Measurements from ENCODE around the gene TRAK1.

TRAK1 gene

DNA sequence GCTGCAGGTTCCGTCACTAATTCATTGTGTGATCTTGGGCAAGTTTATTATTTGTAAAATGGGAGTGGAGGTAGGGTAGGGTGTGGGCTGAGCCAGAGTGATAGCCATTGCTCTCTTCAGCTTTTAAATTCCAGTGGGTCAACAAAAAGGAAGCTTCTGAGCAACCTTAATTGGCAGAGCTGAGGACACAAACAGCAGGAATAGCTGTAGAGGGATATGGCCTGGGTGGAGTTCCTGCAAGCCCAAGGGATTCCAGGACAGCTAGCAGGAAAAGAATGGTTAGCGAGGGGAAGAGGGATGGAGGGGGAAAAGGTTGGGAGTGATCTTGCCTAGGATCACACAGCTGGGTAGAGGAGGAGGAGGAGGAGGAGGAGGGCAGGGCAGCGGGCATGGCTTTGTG lies 163.4 kb downstream of the TRAK1 start:
- no peaks in the 10 kb centered on the region for H3K36me3 ChIP-seq (ENCODE audit: control insufficient read depth in 1 of 2, insufficient read depth in 2 of 2, low read depth in 1 of 2, low read length in 2 of 2)
- H2BK12ac ChIP-seq (ENCODE audit: low read length in 2 of 2) = no peak overlapping the region
- H3K4me2 ChIP-seq (ENCODE audit: low read length, poor library complexity, severe bottlenecking) = no peak overlapping the region
- no peak overlapping the region for H4K91ac ChIP-seq (ENCODE audit: low read length)
- no peak overlapping the region for H3K9ac ChIP-seq (ENCODE audit: low read length)
- no peak overlapping the region for H2AFZ ChIP-seq (ENCODE audit: low read depth, low read length)
- H3K18ac ChIP-seq (ENCODE audit: low read depth in 1 of 2, low read length in 2 of 2) = no peak overlapping the region
- no peak for DNase-seq
- no peaks in the 10 kb centered on the region for H3K79me1 ChIP-seq (replicated peaks; ENCODE audit: low read length, poor library complexity, severe bottlenecking)
- H4K8ac ChIP-seq (ENCODE audit: low read length) = no peak overlapping the region
- peak overlapping the region; percentile 44 for H2AK5ac ChIP-seq (ENCODE audit: low read length, severe bottlenecking)
- H2BK15ac ChIP-seq (ENCODE audit: low read depth, poor library complexity, severe bottlenecking) = no peak overlapping the region
- peaks cover 5% of the 10 kb centered on the region for H3K4me1 ChIP-seq (ENCODE audit: control insufficient read depth, insufficient read depth, low read depth, low read length)
- no peak overlapping the region for H2BK120ac ChIP-seq (ENCODE audit: low read depth, low read length)
- H3K27ac ChIP-seq (ENCODE audit: low read length, poor library complexity, severe bottlenecking) = no peak overlapping the region
- no peak overlapping the region for H3K14ac ChIP-seq (ENCODE audit: low read length in 2 of 2)
- H3K9me3 ChIP-seq (ENCODE audit: control insufficient read depth, low read length) = no peaks in the 10 kb centered on the region
- no peak overlapping the region for H2BK5ac ChIP-seq (ENCODE audit: low read depth, low read length, poor library complexity, severe bottlenecking)
- no peak overlapping the region for H3K4ac ChIP-seq (ENCODE audit: low read depth in 1 of 2, low read length in 2 of 2)
- peaks cover 2% of the 10 kb centered on the region in 2 experiments for H3K27me3 ChIP-seq (ENCODE audit: control insufficient read depth in 1 of 2, insufficient read depth in 1 of 2, low read length in 2 of 2)
- 56% methylated on average over 3 of the region's 3 CpGs for WGBS
- no peak overlapping the region for H3K23ac ChIP-seq (ENCODE audit: low read length in 2 of 2)
- no peak overlapping the region for H3K4me3 ChIP-seq (ENCODE audit: insufficient read depth in 1 of 2, low read depth in 1 of 2, low read length in 2 of 2)

DNA sequence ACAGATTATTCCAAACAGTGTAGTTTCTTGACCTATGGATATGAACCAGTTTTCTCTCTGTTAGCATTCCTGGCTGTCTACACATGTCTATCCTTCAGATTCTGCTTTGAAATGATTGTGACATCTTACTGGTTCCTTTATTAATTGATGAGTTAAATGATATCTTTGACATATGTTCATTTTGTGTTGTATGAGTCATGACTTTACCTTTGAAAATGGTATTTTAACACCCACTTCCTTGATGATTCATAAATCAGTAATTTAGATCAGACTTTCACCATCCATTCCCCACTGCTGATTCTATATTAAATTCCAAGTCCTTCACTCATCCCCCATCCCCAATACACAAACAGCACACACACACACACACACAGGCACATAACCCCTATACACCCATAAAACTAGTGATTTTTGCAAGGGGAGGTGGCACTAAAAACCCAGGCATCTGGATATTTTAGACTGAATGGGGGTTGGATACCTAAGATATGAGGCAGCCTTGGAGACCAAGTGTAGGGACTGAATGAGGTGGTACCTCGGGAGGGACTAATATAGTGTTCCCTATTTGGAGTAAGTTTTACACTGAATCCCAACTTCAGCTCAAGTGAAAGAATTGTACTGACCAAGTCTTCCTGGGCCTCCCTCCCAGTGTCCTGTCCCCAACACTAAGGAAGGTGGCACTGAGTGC lies 165.1 kb downstream of the TRAK1 start:
- DNase-seq = no peak
- 100% methylated on average over 1 of the region's 1 CpG for WGBS
- Histone ChIP-seq H3K14ac (ENCODE audit: low read length in 2 of 2) (no peak overlapping the region), H3K4me1 (ENCODE audit: control insufficient read depth, insufficient read depth, low read depth, low read length) (peaks cover 5% of the 10 kb centered on the region), H3K4me2 (ENCODE audit: low read length, poor library complexity, severe bottlenecking) (no peak overlapping the region), H4K91ac (ENCODE audit: low read length) (no peak overlapping the region), H3K9me3 (ENCODE audit: control insufficient read depth, low read length) (no peaks in the 10 kb centered on the region), H3K27me3 (ENCODE audit: control insufficient read depth in 1 of 2, insufficient read depth in 1 of 2, low read length in 2 of 2) (peaks cover 5 to 13% of the 10 kb centered on the region in 2 experiments), H3K27ac (ENCODE audit: low read length, poor library complexity, severe bottlenecking) (no peak overlapping the region), H2AK5ac (ENCODE audit: low read length, severe bottlenecking) (peak overlapping the region; percentile 31), H3K18ac (ENCODE audit: low read depth in 1 of 2, low read length in 2 of 2) (no peak overlapping the region), H3K4me3 (ENCODE audit: insufficient read depth in 1 of 2, low read depth in 1 of 2, low read length in 2 of 2) (no peak overlapping the region), H3K36me3 (ENCODE audit: control insufficient read depth in 1 of 2, insufficient read depth in 2 of 2, low read depth in 1 of 2, low read length in 2 of 2) (no peaks in the 10 kb centered on the region), H2BK15ac (ENCODE audit: low read depth, poor library complexity, severe bottlenecking) (no peak overlapping the region), H3K23ac (ENCODE audit: low read length in 2 of 2) (no peak overlapping the region), H4K8ac (ENCODE audit: low read length) (no peak overlapping the region), H3K79me1 (replicated peaks; ENCODE audit: low read length, poor library complexity, severe bottlenecking) (no peaks in the 10 kb centered on the region), H2BK12ac (ENCODE audit: low read length in 2 of 2) (no peak overlapping the region), H2AFZ (ENCODE audit: low read depth, low read length) (no peak overlapping the region), H3K9ac (ENCODE audit: low read length) (no peak overlapping the region), H2BK120ac (ENCODE audit: low read depth, low read length) (no peak overlapping the region), H3K4ac (ENCODE audit: low read depth in 1 of 2, low read length in 2 of 2) (no peak overlapping the region), H2BK5ac (ENCODE audit: low read depth, low read length, poor library complexity, severe bottlenecking) (no peak overlapping the region)

- Histone ChIP-seq H2AK5ac (ENCODE audit: low read length, severe bottlenecking) (no peak overlapping the region), H3K9ac (ENCODE audit: low read length) (no peak overlapping the region), H4K8ac (ENCODE audit: low read length) (no peak overlapping the region), H3K79me1 (replicated peaks; ENCODE audit: low read length, poor library complexity, severe bottlenecking) (no peaks in the 10 kb centered on the region), H3K18ac (ENCODE audit: low read depth in 1 of 2, low read length in 2 of 2) (no peak overlapping the region), H2BK12ac (ENCODE audit: low read length in 2 of 2) (no peak overlapping the region), H3K23ac (ENCODE audit: low read length in 2 of 2) (no peak overlapping the region), H3K4me3 (ENCODE audit: insufficient read depth in 1 of 2, low read depth in 1 of 2, low read length in 2 of 2) (no peak overlapping the region), H4K91ac (ENCODE audit: low read length) (no peak overlapping the region), H3K27ac (ENCODE audit: low read length, poor library complexity, severe bottlenecking) (no peak overlapping the region), H3K9me3 (ENCODE audit: control insufficient read depth, low read length) (no peaks in the 10 kb centered on the region), H2BK15ac (ENCODE audit: low read depth, poor library complexity, severe bottlenecking) (no peak overlapping the region), H3K4me2 (ENCODE audit: low read length, poor library complexity, severe bottlenecking) (no peak overlapping the region), H2BK5ac (ENCODE audit: low read depth, low read length, poor library complexity, severe bottlenecking) (no peak overlapping the region), H2BK120ac (ENCODE audit: low read depth, low read length) (no peak overlapping the region), H3K14ac (ENCODE audit: low read length in 2 of 2) (no peak overlapping the region), H3K4me1 (ENCODE audit: control insufficient read depth, insufficient read depth, low read depth, low read length) (peaks cover 5% of the 10 kb centered on the region), H2AFZ (ENCODE audit: low read depth, low read length) (no peak overlapping the region), H3K27me3 (ENCODE audit: control insufficient read depth in 1 of 2, insufficient read depth in 1 of 2, low read length in 2 of 2) (peaks cover 5 to 18% of the 10 kb centered on the region in 2 experiments), H3K36me3 (ENCODE audit: control insufficient read depth in 1 of 2, insufficient read depth in 2 of 2, low read depth in 1 of 2, low read length in 2 of 2) (no peaks in the 10 kb centered on the region), H3K4ac (ENCODE audit: low read depth in 1 of 2, low read length in 2 of 2) (no peak overlapping the region)
- DNase-seq = no peak
- WGBS = 79% methylated on average over 7 of the region's 7 CpGs
These were observed 165.8 kb downstream of the TRAK1 start for GRCh38 chr3:42257007-42257406.

- no peak overlapping the region for H2BK12ac ChIP-seq (ENCODE audit: low read length in 2 of 2)
- H3K4me3 ChIP-seq (ENCODE audit: insufficient read depth in 1 of 2, low read depth in 1 of 2, low read length in 2 of 2) = no peak overlapping the region
- H2AK5ac ChIP-seq (ENCODE audit: low read length, severe bottlenecking) = no peak overlapping the region
- no peak overlapping the region for H3K14ac ChIP-seq (ENCODE audit: low read length in 2 of 2)
- no peak overlapping the region for H3K23ac ChIP-seq (ENCODE audit: low read length in 2 of 2)
- H3K27me3 ChIP-seq (ENCODE audit: control insufficient read depth in 1 of 2, insufficient read depth in 1 of 2, low read length in 2 of 2) = peaks cover 35 to 37% of the 10 kb centered on the region in 2 experiments
- no peak overlapping the region for H4K8ac ChIP-seq (ENCODE audit: low read length)
- no peak overlapping the region for H2BK120ac ChIP-seq (ENCODE audit: low read depth, low read length)
- no peaks in the 10 kb centered on the region for H3K79me1 ChIP-seq (replicated peaks; ENCODE audit: low read length, poor library complexity, severe bottlenecking)
- H3K9me3 ChIP-seq (ENCODE audit: control insufficient read depth, low read length) = no peaks in the 10 kb centered on the region
- peaks cover 6% of the 10 kb centered on the region for H3K4me1 ChIP-seq (ENCODE audit: control insufficient read depth, insufficient read depth, low read depth, low read length)
- no peak for DNase-seq
- no peak overlapping the region for H3K27ac ChIP-seq (ENCODE audit: low read length, poor library complexity, severe bottlenecking)
- H3K4ac ChIP-seq (ENCODE audit: low read depth in 1 of 2, low read length in 2 of 2) = no peak overlapping the region
- H3K36me3 ChIP-seq (ENCODE audit: control insufficient read depth in 1 of 2, insufficient read depth in 2 of 2, low read depth in 1 of 2, low read length in 2 of 2) = no peaks in the 10 kb centered on the region
- H2AFZ ChIP-seq (ENCODE audit: low read depth, low read length) = no peak overlapping the region
- H4K91ac ChIP-seq (ENCODE audit: low read length) = no peak overlapping the region
- no peak overlapping the region for H3K4me2 ChIP-seq (ENCODE audit: low read length, poor library complexity, severe bottlenecking)
- no peak overlapping the region for H3K9ac ChIP-seq (ENCODE audit: low read length)
- no peak overlapping the region for H3K18ac ChIP-seq (ENCODE audit: low read depth in 1 of 2, low read length in 2 of 2)
- WGBS = 67% methylated on average over 2 of the region's 2 CpGs
- H2BK15ac ChIP-seq (ENCODE audit: low read depth, poor library complexity, severe bottlenecking) = no peak overlapping the region
- H2BK5ac ChIP-seq (ENCODE audit: low read depth, low read length, poor library complexity, severe bottlenecking) = no peak overlapping the region
These were observed 171.4 kb downstream of the TRAK1 start for GRCh38 chr3:42262525-42262924.
